GM11168 (cell line): ENCODE measurements around the gene OR4E2.
"Not testable (repeated sequence)": the region's sequence is repeated elsewhere in the genome, so short reads cannot be mapped to it uniquely, and the experiment has no call there.

Source experiments
- in situ Hi-C: fragments of 300-500 bp; cut with MboI; formaldehyde crosslinking; loops from one replicate; pipeline ENCODE4 v1.12.0; 2022; ENCODE audit warnings: low sequenced_read_pairs; ENCODE audit not compliant: unreplicated experiment

Gene OR4E2, protein sequence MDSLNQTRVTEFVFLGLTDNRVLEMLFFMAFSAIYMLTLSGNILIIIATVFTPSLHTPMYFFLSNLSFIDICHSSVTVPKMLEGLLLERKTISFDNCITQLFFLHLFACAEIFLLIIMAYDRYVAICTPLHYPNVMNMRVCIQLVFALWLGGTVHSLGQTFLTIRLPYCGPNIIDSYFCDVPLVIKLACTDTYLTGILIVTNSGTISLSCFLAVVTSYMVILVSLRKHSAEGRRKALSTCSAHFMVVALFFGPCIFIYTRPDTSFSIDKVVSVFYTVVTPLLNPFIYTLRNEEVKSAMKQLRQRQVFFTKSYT

GRCh38 chr14:21653331-21653885, at the start of gene OR4E2:
Gene OR4E2, plus strand, starts transcription at chr14:21653835. Its CDS starts 11,248 bp downstream, at chr14:21665083.
- in situ Hi-C loops: no loop called here

- in situ Hi-C loops: no loop called here
Measured at GRCh38 chr14:21612324-21612723, 41.3 kb upstream of the OR4E2 start.

DNA sequence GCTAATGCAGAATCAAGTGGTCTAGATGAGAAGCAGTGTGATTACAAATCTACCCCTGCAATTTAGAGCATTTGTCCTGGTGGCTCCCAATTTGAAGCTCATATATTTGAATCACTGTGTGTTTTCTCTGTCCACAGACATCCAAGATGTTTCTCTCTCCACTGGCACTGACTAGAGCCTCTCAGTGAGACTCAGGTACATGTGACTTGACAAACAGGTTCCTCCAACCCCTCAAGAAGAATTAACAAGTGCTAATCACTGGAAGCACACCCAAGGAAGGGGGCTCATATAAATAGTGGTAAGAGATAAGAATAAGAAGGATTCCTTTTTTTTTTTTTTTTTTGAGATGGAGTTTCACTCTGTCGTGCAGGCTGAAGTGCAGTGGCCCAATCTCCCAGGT, 39.4 kb upstream of the OR4E2 start:
- in situ Hi-C loops: no loop called here

GRCh38 chr14:21617614-21618013, 36.0 kb upstream of the OR4E2 start:
- in situ Hi-C loops: no loop called here

DNA sequence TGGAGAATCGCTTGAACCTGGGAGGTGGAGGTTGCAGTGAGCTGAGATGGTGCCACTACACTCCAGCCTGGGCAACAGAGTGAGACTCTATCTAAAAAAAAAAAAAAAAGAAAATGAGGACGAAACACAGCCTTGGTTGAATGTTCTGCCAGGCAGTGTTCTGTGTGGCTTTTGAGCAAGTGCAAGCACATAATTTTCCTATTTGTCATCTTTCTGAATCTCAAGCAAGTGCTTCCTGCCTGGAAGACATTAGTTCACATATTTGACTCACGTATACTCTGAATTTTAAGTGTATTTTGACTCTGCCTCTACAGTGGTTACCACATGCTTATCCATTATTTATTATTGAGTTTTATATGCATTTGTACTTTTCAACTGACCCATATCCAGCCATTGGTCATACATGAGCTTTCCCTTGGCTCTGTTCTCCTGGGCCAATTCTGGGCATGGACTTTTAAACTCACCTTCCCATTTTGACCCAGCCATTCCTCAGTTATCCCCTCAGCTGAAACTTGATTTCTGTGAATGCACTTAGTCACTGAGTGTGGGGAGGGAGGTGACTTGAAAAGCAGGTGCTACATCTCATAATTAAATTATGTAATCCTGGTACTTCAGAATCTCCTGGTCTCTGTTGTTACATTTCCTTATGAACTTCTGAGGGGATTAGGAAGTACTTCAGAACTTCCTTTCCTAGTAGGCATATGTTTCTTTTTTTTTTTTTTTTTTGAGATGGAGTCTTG, 27.0 kb upstream of the OR4E2 start:
- in situ Hi-C loops: no loop called here

DNA sequence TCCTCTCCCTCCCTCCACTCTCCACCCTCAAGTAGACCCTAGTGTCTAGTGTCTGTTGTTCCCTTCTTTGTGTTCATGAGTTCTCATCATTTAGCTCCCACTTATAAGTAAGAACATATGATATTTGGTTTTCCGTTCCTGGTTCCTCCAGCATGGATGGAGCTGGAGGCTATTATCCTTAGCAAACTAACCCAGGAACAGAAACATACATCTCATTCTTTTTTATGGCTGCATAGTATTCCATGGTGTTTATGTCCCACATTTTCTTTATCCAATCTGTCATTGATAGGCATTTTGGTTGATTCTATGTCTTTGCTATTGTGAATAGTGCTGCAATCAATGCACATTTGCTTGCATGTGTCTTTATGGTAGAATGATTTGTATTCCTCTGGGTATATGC, 23.1 kb upstream of the OR4E2 start:
- in situ Hi-C loops: not testable (repeated sequence)

- in situ Hi-C loops: no loop called here
Measured at GRCh38 chr14:21631084-21631483, 22.6 kb upstream of the OR4E2 start.

- in situ Hi-C loops: no loop called here
Measured at GRCh38 chr14:21634840-21635239, 18.8 kb upstream of the OR4E2 start, which contains the start of gene OR10G2. Gene OR10G2, minus strand, starts transcription at chr14:21634940. Its CDS starts 98 bp downstream, at chr14:21634842.

DNA sequence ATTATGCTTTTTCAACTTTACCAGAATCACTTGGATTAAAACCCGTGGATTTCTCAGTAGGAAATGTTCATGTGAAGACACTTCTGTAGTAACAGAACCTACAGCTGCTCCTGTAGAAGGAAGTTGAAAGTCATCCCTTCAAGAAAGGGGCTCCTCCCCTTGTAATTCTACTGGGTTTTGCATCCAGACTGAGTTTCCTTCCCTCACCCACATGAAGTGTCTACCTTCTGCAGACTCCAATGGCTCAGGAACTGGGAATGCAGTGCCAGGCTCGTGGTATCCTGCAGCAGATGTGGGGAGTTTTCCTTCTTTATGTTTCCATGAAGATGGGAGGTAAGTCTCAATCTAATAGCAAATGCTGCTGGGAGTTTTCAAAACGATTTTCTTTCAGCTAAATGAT, 11.0 kb upstream of the OR4E2 start:
- in situ Hi-C loops: no loop called here

DNA sequence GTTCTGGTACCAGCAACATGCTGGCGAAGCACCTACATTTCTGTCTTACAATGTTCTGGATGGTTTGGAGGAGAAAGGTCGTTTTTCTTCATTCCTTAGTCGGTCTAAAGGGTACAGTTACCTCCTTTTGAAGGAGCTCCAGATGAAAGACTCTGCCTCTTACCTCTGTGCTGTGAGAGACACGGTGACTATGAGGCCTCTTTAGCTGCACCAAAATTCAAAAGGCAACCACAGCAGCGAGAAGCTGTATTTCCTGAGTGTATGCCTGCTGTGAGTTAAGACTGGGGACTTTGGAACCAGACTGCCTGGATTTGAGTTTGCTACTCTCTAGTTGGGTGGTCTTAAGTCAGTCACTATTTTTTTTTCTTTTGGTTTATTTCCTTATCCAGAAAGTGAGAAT, 10.2 kb upstream of the OR4E2 start:
- in situ Hi-C loops: no loop called here

DNA sequence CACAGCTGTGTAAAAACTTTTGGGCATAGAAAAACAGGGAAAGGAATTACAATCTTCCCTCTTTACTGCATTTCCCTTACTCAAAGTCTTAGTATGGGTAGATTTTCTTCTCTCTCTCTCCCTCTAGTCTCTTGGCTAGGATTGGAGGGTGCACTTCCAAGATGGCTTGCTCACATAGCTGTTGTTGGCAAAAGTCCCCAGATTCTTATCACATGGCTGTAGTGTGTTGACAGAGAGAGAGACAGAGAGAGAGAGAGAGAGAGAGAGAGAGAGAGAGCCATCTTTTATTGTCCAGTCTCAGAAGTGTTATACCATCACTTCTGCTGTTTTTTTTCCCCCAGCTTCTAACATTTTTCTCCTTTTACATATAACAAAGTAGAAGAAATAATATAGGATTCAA, 6.3 kb upstream of the OR4E2 start:
- in situ Hi-C loops: no loop called here

DNA sequence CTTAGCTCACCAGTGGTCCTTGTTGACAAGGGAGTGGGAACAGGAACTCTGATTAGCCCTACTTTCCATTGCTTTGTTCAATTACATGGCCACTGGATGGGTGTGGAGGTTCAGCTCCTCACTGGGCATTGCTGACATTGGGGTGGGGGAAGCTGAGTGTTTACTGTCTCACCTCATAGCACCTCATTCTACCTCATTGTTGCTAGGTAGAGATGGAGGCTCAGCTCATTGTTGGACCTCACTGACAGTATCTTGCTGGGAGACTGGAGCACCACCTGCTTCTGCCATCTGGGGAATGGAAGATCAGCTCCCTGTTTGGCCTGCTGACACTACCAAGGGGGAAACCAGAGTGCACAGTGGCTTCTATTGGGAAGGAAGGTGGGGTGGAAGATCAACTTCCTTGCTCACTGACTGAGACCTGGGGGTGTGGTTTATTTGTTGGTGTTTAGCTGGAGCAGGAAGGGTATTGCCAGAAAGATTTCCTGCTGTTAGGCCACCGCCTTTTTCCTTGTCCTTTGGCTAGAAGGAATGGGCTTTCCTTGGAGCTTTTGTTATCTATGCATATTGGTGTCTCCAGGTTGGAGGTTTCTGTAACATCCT, 1.3 kb upstream of the OR4E2 start:
- in situ Hi-C loops: no loop called here

GRCh38 chr14:21654215-21654614, 580 bp downstream of the OR4E2 start:
- in situ Hi-C loops: no loop called here

DNA sequence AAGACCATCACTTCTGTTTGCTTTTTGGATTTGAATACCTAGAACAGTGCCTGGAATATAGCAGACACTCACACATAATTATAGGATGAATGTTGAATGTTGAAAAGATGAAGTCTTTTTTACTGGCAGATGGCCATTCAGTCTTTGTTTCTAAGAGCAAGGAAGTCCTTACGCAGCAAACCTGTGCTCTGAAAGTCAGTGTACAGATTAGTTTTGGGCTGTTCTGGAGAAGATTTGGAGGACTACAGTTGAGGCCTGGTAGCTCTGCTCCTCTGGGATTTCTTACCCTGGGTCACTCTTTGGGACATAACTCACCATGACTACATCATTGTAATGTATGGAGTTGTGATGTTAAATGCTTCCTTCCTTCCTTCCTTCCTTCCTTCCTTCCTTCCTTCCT, 3.3 kb downstream of the OR4E2 start:
- in situ Hi-C loops: no loop called here

GRCh38 chr14:21668377-21668776, 14.7 kb downstream of the OR4E2 start:
- in situ Hi-C loops: no loop called here

- in situ Hi-C loops: no loop called here
Measured at GRCh38 chr14:21669284-21669683, 15.6 kb downstream of the OR4E2 start.

DNA sequence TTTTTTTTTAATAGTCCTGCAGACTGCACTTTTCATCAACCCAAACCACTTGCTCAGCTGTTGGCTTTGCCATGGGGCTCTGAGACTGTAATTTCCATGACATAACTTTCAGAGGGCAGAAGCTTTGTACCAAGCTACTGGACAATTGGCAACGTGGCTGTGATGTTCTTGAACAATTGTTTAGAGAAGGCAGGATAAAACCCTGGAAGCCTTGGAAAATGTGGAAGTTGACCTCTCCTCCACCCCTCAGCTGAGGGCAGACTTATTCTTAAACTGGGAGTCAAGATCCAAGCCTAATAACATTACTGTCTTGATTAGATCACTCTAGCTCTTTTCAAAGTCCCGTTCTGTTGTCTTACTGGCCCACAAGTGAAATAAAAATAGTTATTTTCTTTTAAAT, 17.7 kb downstream of the OR4E2 start:
- in situ Hi-C loops: no loop called here

GRCh38 chr14:21672116-21672515, 18.5 kb downstream of the OR4E2 start:
- in situ Hi-C loops: no loop called here

DNA sequence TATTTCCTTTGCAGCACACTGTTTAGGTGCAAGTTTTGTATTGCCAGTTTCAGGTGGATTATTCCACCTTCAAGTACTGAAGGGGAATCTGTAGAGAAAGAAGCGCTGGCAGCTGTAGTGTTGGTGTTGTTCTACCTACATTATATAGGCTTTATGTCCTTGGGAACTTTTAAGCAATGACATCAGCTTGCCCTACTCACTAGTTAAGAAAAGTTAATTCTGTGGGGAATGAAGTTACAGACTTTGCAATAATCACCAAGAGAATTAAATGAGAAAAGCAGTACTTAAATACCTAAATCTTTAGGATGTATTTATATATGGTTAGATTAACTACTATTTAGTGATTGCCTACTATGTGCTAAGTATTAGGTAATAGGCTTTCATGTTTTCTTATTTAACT, 20.1 kb downstream of the OR4E2 start, which contains the start of gene OR4E1:
Gene OR4E1, minus strand, starts transcription at position 101 of the 400 bp plus-strand sequence. CDS start 2,883 bp downstream, outside the sequence.
- in situ Hi-C loops: no loop called here

DNA sequence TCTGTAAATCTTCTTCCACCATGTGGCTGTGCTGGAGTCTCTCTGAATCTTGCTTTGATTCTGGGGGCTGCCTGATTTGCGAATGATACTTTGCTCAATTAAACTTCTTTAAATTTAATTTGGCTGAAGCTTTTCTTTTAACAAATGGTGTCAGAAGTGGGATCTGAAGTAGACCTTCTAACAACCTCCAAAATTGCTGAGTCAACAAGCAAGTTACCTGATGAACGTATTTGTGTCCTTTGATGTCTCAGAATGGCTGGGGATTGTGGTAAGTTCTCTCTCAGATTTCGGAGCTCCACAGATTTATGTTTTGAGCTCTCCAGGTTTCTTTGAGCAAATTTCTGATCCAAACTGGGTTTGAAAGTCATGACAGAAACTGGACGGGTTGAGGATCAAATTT, 21.9 kb downstream of the OR4E2 start:
- in situ Hi-C loops: no loop called here

GRCh38 chr14:21680072-21680471, 26.4 kb downstream of the OR4E2 start:
- in situ Hi-C loops: no loop called here
